Stimulated activated CD8-positive, alpha-beta memory T cell treated with anti-CD3 and anti-CD28 coated beads, Interleukin-4, amount 100 ng/mL, for 4 hours (primary cell): ENCODE measurements around the gene MEF2B.
"Not testable (repeated sequence)": the region's sequence is repeated elsewhere in the genome, so short reads cannot be mapped to it uniquely, and the experiment has no call there.

Experiments
- DNase-seq, 2 donors: peaks; one replicate each; pipeline ENCODE4 v3.0.0-alpha.2; 2020; ENCODE audit warnings: low read depth in 2 of 2, low spot score in 1 of 2

The MEF2B gene

GRCh38 chr19:19157808-19158207, 12.3 kb downstream of the MEF2B start:
- no peak for DNase-seq

DNA sequence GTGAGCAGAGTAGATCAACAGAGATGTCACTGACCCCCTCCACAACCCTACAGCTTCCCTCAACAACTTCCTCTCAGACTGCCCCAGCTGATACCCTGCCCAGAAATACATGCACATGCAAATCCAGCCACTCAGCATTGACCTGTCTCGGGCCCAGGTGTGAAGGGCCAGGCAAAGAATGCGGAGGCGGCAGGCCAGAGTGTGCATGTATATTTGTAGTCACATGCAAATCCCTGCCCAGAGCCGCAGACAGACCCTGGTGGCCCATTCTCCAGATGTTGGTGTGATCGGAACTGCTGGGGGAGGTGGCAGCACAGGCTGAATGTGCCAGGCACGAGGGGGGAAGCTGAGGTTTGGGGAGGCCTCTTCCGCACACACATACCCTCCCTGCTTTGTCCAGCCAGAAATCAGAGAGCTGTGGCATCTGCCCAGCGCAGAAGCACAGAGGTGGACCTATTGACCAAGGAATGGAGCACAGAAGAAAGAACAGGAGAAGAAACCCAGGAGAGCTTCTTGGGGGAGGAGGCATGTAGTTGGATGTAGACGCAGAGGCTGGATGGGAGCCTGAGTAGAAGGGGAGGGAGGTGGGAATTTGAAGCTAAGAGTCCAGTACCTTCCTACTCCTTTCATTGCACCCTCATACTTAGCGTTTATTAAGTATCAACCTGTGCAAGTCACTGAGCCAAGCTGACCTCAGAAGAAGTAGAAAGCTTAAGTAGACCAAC, 14.4 kb downstream of the MEF2B start:
- DNase-seq = no peak

GRCh38 chr19:19154768-19155494, 15.1 kb downstream of the MEF2B start:
- no peak for DNase-seq

DNA sequence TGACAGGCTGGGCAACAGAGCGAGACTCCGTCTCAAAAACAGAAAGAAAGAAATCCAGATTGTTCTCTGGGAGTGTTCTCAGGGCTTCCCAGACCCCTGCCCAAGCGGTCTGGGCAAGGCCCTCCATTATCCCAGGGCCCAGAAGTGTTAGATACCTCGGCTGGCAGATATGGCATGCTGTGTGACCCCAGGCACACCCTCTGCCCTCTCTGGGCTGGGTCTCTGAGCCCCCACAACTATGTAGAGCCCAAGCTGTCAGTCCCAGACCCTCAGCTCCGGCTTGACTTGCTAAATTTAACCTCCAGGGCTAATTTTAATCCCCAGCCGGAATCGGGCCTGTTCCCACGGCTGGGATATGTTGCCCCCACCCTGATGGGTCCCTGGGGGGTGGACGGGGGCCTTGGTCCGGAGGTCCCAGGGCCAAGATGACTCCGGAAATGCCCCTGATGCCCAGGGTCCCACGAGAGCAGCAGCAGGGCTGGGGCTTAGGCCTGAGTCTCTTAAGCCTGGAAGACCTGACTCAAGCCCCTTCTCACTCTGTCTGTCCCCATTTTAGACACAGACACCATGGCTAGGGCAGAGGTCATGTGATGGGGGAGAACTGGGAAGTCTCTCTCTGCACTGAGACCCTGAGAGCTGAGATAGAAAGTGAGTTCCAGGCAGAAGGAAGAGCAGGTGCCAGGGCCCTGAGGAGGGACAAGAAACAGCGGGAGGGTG, 17.2 kb downstream of the MEF2B start:
- DNase-seq = no peak

- DNase-seq = no peak
These were observed 18.6 kb downstream of the MEF2B start for GRCh38 chr19:19151418-19151817.

DNA sequence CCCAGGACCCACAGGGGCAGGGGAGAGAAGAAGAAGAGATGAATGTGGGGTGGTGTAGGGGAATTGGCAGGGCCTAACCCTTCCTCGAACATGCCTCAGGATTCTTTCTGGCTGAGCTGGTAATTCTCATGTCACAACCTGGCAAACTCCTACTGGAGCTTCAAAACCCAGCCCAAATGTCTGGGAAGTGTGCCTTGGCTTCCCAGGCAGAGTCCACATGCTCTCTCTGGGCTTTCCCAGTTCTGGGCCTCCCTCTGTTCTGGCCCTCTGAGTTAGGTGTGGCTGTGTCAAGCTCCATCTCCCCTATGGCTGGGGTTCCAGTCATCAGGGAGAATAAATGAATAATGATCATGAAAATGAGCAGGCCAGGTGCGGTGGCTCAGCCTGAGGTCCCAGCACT, 20.6 kb downstream of the MEF2B start:
- no peak for DNase-seq

GRCh38 chr19:19148504-19148903, 21.6 kb downstream of the MEF2B start:
- not testable (repeated sequence) for DNase-seq

- DNase-seq = no peak
These were observed 22.7 kb downstream of the MEF2B start for GRCh38 chr19:19147344-19147743.

DNA sequence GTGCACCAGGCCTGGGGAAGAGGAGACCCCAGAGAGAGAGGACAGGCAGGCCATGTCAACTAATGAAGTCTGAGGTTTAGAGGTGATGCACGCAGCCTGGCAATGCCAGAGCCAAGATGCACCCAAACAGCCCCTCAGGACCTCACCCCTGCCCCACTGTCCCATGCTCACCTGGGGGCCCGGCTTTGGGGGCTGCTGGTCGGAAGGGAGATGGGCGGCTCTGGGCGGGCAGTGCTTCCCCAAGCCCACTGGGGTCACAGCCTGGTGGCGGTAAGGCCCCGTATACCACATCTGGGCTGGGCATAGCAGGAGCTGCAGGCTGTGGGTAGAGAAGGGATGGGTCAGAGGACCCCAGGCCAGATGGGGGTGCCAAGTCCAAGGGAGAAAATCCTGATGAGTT, 23.2 kb downstream of the MEF2B start:
- DNase-seq = no peak

DNA sequence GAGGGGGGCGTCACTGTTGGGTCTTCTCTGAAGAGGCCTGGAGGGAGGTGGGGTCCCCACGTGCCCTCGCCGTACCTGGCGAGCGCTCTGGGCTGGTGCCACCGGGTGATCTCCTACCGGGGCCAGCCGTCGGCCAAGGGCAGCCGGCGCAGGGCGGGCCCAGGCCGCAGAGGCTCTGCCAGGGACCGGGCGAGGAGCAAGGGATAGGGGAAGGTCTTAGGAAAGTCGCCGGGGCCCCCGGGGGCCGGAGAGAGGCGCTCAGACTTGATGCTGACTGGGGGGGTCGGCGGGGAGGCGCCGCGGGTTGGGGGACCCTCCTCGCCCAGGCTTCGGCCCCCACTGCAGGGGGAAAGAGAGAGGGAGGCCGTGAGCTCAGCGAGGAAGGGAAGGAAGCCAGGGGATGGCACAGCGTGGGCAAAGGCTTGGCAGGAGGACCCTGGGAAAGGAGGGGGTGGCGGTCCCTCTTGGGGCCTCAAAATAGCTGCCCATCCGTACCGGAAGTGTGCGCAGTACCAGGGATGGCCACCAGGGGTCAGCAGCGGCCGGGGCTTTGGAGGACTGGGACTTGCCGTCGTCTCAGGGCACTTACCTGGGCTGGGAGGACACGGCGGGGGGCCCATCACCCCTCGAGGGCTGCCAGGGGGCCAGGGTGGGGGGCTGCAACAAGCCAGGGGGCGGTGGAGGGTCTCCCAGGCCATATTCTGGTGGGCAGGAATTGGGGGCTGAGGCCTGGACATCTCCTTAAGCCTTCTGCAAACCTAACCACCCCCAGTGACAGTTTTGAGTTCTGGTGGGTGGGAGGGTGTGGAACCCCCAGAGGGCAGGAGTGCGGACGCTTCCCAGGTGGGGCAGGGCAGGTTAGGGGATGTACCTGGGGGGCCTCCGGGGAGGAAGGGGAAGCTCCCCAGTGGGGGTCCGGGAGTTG, 24.1 kb downstream of the MEF2B start:
- peak; percentile 56 to 84 for DNase-seq

DNA sequence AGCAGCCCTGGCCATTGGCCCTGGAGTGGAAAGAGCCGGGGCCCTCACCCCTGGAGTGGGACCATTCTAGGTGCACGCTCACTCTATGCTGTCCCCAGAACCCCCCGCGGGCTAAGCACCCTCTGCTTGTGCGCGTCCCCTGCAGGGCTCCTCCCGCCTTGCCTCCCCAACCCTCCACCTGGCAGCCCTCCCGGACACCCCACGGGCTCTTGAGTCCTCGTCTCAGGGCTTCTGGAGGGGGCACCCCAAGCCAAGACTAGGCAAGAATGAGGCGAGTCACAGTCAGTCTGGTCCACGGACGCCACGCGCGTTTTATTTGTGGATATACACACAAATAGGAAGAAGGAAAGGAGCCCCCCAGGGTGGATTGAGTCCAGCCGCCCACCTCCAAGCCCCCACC, 24.8 kb downstream of the MEF2B start:
- DNase-seq = no peak

DNA sequence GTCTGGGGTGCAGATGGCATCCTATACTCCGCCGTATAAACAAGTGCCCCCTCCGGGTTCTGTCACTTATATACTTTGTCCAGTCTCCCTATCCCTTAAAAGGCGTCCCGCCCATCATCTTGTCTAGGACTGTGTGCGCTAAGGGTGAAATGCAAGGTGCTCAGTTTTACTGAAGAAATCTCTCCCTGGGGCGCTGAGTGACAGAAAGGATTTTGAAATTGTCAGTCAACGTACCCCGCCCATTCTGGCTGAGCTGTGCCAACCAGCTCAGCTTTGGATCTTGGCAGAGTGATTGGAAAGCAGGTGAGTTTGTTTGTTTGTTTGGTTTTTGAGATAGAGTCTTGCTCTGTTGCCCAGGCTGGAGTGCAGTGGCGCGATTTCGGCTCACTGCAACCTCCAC, 27.7 kb downstream of the MEF2B start:
- DNase-seq = no peak

DNA sequence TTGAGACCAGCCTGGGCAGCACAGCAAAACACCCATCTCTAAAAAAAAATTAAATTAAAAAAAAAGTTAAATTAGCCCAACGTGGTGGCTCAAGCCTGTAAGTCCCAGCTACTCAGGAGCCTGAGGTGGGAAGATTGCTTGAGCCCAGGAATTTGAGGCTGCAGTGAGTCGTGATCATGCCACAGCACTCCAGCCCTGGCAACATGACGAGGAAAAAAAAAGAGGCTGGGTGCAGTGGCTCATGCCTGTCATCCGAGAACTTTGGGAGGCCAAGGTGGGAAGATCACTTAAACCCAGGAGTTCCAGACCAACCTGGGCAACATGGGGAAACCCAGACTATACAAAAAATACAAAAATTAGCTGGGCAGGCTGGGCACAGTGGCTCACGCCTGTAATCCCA, 29.6 kb downstream of the MEF2B start:
- no peak for DNase-seq

DNA sequence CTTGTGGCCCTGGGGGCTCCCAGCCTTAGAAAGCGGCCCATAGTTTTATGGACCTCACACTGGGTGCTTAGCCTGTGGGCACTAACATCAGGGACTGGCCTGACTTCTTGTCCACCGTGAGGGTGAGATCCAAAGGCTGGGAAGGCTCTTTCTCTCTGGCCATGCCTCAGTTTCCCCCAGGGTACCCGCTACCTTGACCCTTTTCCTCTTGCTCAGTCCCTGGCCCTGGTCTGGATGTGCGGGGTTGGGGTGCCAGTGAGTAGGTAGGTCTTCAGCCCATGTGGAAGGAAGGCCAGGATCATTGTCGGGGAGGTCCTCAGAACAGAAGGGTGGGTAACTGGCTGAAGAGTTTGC, 30.2 kb downstream of the MEF2B start:
- DNase-seq = no peak

- DNase-seq = peak; percentile 90 to 93
These were observed 31.7 kb downstream of the MEF2B start, which contains the start of gene TMEM161A for GRCh38 chr19:19138109-19138981. Gene TMEM161A (minus strand): TSS chr19:19138478. CDS start chr19:19138428, 50 bp downstream.

DNA sequence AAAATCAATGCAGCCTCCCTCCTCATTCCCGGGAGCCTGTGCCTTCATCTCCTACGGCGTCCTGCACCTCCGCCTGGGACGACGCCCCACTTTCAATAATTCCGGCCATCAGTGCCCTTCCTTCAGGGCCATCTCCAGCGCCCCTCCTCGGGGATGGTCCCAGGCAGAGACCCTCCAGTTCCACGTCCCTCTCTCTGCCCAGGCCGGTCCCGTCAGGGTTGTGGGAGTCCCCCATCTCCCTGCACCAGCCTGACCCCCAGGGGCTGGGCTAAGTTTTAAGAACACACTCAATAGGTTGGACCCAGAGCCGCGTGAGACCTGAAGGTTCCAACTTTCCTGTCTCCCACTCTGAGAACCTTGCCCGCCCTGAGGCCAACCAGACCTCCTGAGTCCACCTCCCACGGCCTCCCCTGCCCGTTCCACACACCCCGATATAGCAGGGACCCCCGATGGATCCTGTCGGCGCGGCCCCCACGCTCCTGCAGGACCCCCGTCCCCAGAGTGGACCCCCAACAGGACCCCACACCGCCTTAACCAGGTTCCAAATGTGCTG, 32.4 kb downstream of the MEF2B start:
- DNase-seq = no peak

GRCh38 chr19:19135713-19136112, 34.4 kb downstream of the MEF2B start:
- not testable (repeated sequence) for DNase-seq

GRCh38 chr19:19134687-19135158, 35.3 kb downstream of the MEF2B start:
- DNase-seq = no peak

GRCh38 chr19:19133985-19134384, 36.1 kb downstream of the MEF2B start:
- DNase-seq = no peak

DNA sequence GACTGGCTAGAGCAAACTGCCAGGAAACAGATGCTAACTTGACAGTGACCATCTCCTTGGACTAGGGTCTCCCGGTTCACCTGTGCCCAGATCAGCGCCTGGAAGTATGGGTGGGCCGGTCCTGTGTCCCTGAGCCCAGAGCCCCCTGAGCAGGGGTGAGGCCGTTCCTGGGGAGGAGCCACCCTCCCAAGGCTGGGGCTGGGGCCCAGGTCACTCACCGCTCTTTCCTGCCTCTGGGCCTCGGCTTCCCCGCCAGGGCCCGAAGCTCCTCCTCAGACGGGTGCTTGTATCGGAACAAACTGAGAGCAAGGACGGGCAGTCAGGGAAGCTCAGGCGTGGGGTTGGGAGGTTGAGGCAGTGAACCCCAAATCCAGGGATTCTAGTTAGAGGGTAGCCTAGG, 37.2 kb downstream of the MEF2B start:
- no peak for DNase-seq
